ENCODE data around the gene TMED5.

DNA sequence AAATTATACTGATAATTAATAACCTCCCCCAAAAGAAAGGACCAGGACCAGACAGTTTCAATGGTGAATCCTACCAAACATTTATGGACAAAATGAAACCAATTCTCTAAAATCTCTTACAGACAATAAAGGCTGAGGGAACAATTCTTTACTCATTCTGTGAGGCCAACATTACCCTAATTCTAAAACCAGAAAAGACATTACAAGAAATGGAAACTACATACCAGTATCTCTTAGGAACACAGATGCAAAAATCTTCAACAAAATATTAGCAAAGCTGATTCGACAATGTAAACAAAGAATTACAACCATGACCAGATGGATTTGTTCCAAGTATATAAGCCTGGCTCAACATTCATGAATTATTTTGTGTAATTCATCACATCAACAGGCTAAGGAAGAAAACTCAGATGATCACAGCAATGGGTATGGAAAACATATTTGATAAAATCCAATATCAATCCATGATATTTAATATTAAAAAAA is 8.6 kb downstream of the TMED5 start:
- TF ChIP-seq CTCF (conservative IDR thresholded peaks at IDR 0.05; ENCODE audit: low read depth in 2 of 2) (no peak), REST (IDR thresholded peaks at IDR 0.05; ENCODE audit: unreplicated experiment) (no peak), JUNB (IDR thresholded peaks at IDR 0.05; ENCODE audit: unreplicated experiment) (no peak), EZH2phosphoT487 (IDR thresholded peaks at IDR 0.05; ENCODE audit: unreplicated experiment) (no peak), POLR2AphosphoS5 (IDR thresholded peaks at IDR 0.05; ENCODE audit: low read depth) (no peak), CREB1 (CRISPR knock-in tag; IDR thresholded peaks at IDR 0.05; ENCODE audit: low read depth) (no peak), EZH2 (IDR thresholded peaks at IDR 0.05; ENCODE audit: low read depth, unreplicated experiment) (no peak)
- TF ChIP-seq, protein P1, sequence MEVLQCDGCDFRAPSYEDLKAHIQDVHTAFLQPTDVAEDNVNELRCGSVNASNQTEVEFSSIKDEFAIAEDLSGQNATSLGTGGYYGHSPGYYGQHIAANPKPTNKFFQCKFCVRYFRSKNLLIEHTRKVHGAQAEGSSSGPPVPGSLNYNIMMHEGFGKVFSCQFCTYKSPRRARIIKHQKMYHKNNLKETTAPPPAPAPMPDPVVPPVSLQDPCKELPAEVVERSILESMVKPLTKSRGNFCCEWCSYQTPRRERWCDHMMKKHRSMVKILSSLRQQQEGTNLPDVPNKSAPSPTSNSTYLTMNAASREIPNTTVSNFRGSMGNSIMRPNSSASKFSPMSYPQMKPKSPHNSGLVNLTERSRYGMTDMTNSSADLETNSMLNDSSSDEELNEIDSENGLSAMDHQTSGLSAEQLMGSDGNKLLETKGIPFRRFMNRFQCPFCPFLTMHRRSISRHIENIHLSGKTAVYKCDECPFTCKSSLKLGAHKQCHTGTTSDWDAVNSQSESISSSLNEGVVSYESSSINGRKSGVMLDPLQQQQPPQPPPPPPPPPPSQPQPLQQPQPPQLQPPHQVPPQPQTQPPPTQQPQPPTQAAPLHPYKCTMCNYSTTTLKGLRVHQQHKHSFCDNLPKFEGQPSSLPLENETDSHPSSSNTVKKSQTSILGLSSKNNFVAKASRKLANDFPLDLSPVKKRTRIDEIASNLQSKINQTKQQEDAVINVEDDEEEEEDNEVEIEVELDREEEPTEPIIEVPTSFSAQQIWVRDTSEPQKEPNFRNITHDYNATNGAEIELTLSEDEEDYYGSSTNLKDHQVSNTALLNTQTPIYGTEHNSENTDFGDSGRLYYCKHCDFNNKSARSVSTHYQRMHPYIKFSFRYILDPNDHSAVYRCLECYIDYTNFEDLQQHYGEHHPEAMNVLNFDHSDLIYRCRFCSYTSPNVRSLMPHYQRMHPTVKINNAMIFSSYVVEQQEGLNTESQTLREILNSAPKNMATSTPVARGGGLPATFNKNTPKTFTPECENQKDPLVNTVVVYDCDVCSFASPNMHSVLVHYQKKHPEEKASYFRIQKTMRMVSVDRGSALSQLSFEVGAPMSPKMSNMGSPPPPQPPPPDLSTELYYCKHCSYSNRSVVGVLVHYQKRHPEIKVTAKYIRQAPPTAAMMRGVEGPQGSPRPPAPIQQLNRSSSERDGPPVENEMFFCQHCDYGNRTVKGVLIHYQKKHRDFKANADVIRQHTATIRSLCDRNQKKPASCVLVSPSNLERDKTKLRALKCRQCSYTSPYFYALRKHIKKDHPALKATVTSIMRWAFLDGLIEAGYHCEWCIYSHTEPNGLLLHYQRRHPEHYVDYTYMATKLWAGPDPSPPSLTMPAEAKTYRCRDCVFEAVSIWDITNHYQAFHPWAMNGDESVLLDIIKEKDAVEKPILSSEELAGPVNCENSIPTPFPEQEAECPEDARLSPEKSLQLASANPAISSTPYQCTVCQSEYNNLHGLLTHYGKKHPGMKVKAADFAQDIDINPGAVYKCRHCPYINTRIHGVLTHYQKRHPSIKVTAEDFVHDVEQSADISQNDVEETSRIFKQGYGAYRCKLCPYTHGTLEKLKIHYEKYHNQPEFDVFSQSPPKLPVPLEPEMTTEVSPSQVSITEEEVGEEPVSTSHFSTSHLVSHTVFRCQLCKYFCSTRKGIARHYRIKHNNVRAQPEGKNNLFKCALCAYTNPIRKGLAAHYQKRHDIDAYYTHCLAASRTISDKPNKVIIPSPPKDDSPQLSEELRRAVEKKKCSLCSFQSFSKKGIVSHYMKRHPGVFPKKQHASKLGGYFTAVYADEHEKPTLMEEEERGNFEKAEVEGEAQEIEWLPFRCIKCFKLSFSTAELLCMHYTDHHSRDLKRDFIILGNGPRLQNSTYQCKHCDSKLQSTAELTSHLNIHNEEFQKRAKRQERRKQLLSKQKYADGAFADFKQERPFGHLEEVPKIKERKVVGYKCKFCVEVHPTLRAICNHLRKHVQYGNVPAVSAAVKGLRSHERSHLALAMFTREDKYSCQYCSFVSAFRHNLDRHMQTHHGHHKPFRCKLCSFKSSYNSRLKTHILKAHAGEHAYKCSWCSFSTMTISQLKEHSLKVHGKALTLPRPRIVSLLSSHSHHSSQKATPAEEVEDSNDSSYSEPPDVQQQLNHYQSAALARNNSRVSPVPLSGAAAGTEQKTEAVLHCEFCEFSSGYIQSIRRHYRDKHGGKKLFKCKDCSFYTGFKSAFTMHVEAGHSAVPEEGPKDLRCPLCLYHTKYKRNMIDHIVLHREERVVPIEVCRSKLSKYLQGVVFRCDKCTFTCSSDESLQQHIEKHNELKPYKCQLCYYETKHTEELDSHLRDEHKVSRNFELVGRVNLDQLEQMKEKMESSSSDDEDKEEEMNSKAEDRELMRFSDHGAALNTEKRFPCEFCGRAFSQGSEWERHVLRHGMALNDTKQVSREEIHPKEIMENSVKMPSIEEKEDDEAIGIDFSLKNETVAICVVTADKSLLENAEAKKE (CRISPR knock-in tag; IDR thresholded peaks at IDR 0.05), result no peak
